Nephron progenitor cell (in vitro differentiated cells): Measurements from ENCODE around the gene LACTBL1.

Experiments used
- DNase-seq: peaks from one replicate; pipeline ENCODE4 v3.0.0; 2021
- H3K27ac Mint-ChIP-seq: 2 replicates; pipeline ENCODE4 v1.8.0; 2021; ENCODE audit warnings: mild to moderate bottlenecking, moderate library complexity, mixed read lengths
- H3K27me3 Mint-ChIP-seq: 2 replicates; pipeline ENCODE4 v1.8.0; 2021; ENCODE audit warnings: mild to moderate bottlenecking, low read depth, mixed read lengths; ENCODE audit not compliant: poor library complexity
- H3K36me3 Mint-ChIP-seq: 2 replicates; pipeline ENCODE4 v1.8.0; 2021; ENCODE audit warnings: low read depth, mixed read lengths
- H3K4me1 Mint-ChIP-seq: 2 replicates; pipeline ENCODE4 v1.8.0; 2021; ENCODE audit warnings: mixed read lengths
- H3K4me3 Mint-ChIP-seq: 2 replicates; pipeline ENCODE4 v1.8.0; 2021; ENCODE audit warnings: mild to moderate bottlenecking, moderate library complexity, mixed read lengths
- H3K9me3 Mint-ChIP-seq: 2 replicates; pipeline ENCODE4 v1.8.0; 2021; ENCODE audit warnings: mild to moderate bottlenecking, moderate library complexity, mixed read lengths
- TF ChIP-seq, protein P1 (sequence below): fragments of 200-600 bp; sonication (generic); IDR thresholded peaks from 2 replicates; pipeline ENCODE4 v1.5.0; 2021; ENCODE audit warnings: antibody characterized with exemption

The LACTBL1 gene

DNA sequence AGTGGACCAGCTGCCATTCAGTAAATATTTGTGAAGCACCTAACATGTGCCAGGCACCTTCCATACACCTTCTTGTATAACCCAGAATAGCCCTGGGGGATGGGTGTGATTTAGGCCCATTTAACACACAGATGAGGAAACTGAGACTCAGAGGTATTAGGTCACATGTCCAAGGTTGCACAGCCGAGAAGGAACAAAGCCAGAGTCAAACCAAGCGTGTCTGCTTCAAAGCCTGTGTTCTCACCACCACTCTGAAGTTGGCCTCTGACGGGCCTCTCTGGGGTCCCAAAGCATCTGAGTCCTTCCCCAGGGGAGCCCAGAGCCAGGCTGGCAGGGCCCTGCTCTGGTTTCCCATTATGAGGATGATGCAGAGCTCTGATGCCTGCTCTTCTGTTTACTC is 65.1 kb downstream of the LACTBL1 start:
- H3K36me3 Mint-ChIP-seq, result peaks cover 21% of the 10 kb centered on the region
- no peak overlapping the region for H3K4me3 Mint-ChIP-seq
- H3K27ac Mint-ChIP-seq, result no peak overlapping the region
- no peak for DNase-seq
- no peaks in the 10 kb centered on the region for H3K4me1 Mint-ChIP-seq
- H3K27me3 Mint-ChIP-seq, result peaks cover 8% of the 10 kb centered on the region
- TF ChIP-seq, protein P1, sequence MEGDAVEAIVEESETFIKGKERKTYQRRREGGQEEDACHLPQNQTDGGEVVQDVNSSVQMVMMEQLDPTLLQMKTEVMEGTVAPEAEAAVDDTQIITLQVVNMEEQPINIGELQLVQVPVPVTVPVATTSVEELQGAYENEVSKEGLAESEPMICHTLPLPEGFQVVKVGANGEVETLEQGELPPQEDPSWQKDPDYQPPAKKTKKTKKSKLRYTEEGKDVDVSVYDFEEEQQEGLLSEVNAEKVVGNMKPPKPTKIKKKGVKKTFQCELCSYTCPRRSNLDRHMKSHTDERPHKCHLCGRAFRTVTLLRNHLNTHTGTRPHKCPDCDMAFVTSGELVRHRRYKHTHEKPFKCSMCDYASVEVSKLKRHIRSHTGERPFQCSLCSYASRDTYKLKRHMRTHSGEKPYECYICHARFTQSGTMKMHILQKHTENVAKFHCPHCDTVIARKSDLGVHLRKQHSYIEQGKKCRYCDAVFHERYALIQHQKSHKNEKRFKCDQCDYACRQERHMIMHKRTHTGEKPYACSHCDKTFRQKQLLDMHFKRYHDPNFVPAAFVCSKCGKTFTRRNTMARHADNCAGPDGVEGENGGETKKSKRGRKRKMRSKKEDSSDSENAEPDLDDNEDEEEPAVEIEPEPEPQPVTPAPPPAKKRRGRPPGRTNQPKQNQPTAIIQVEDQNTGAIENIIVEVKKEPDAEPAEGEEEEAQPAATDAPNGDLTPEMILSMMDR, result no peak
- H3K9me3 Mint-ChIP-seq, result no peaks in the 10 kb centered on the region

DNA sequence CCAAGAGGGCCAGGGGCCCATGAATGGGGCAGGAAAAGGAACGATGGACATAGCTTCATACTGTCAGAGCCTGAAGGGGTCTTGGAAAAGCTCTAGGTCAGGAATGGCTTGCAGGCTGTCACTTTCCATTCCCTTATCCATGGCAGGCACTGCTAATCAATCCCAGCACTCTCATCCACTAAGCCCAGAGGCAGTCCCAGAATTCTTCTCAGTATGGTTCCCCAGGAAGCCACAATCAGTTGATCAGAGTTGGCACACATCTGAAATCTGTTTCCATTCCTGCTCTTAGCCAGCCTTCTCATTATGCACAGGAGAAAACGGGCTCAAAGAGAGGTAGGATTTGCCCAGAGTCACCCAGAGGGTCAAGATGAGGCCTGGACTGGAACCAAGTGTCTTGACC is 65.7 kb downstream of the LACTBL1 start:
- H3K4me1 Mint-ChIP-seq, result no peaks in the 10 kb centered on the region
- TF ChIP-seq, protein P1, result no peak
- no peak overlapping the region for H3K4me3 Mint-ChIP-seq
- no peak for DNase-seq
- H3K27me3 Mint-ChIP-seq, result peaks cover 10% of the 10 kb centered on the region
- peaks cover 21% of the 10 kb centered on the region for H3K36me3 Mint-ChIP-seq
- no peaks in the 10 kb centered on the region for H3K9me3 Mint-ChIP-seq
- no peak overlapping the region for H3K27ac Mint-ChIP-seq

DNA sequence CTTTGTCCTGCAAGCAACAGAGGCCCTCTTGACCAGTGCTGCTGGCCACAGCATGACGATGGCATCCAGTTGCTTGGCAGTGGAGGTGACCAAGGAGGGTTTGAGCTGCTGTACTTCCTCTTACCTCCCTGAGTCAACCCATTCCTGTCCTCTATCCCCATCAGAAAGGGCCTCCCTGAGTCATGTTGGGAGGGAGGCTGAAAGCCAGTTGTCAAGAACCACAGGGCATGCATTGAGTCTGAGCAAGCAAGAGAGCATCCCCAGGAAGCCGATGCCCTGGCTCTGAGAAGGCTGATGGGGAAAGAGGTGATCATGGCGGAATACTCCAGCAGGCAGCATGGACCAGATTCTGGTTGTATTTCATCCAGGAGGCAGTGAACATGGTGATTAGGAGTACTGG is 69.6 kb downstream of the LACTBL1 start:
- Mint-ChIP-seq H3K27me3 (peaks cover 26% of the 10 kb centered on the region), H3K36me3 (peaks cover 19% of the 10 kb centered on the region), H3K4me3 (no peak overlapping the region), H3K27ac (no peak overlapping the region), H3K4me1 (peaks cover 5% of the 10 kb centered on the region), H3K9me3 (no peaks in the 10 kb centered on the region)
- DNase-seq, result no peak
- TF ChIP-seq, protein P1, result no peak
